ENCODE data around the gene EMC8.

EMC8 gene

GRCh38 chr16:85730186-85730465 is 69.2 kb downstream of the EMC8 start:
- no peak for DNase-seq (ENCODE audit: low read depth)

- DNase-seq (ENCODE audit: low read depth): no peak
Observed at GRCh38 chr16:85729452-85730185, 69.7 kb downstream of the EMC8 start.

GRCh38 chr16:85728879-85729278 is 70.5 kb downstream of the EMC8 start:
- no peak for DNase-seq (ENCODE audit: low read depth)

All from stimulated activated CD4-positive, alpha-beta T cell treated with anti-CD3 and anti-CD28 coated beads, Interleukin-2, amount 100 ng/mL, for 4 hours (primary cell).